Measurements from ENCODE around the gene NLGN2.

The NLGN2 gene

GRCh38 chr17:7467498-7467897, 59.9 kb downstream of the NLGN2 start:
- FAIRE-seq (no peak), DNase-seq (ENCODE audit: insufficient read length, low spot score) (no peak)
- TF ChIP-seq SPI1 (IDR thresholded peaks at IDR 0.05; ENCODE audit: low read depth, low read length) (no peak), POU2F2 (IDR thresholded peaks at IDR 0.05; ENCODE audit: low read depth, low read length) (peak; percentile 17; the same call in 1 of the 2 replicates), POLR2A (IDR thresholded peaks at IDR 0.05; ENCODE audit: low read depth, low read length) (no peak), TAF1 (IDR thresholded peaks at IDR 0.05; ENCODE audit: low read depth, low read length) (no peak), POLR2AphosphoS5 (IDR thresholded peaks at IDR 0.05; ENCODE audit: low read depth, low read length) (no peak), PAX5 (IDR thresholded peaks at IDR 0.05; ENCODE audit: insufficient read depth, low read length, severe bottlenecking) (no peak)

DNA sequence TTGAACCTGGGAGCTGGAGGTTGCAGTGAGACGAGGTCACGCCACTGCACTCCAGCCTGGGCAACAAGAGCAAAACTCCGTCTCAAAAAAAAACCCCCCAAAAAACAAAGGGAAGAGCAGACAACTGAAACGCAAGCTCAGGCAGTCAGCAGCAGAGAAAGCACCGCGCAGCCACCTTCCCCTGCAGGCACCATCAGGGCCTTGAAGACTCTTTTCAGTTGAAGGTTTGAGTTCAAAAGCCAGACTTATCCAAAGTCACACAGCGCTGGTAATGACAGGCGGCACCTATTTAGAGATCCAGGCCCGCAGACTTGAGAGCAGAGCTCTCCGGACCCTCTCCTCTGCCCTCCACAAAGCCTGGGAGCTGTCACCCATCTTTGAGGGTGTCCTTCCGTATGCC, 60.6 kb downstream of the NLGN2 start:
- no peak for TF ChIP-seq POLR2AphosphoS5 (IDR thresholded peaks at IDR 0.05; ENCODE audit: low read depth, low read length)
- no peak for TF ChIP-seq POU2F2 (IDR thresholded peaks at IDR 0.05; ENCODE audit: low read depth, low read length)
- TF ChIP-seq POLR2A (IDR thresholded peaks at IDR 0.05; ENCODE audit: low read depth, low read length) = no peak
- no peak for TF ChIP-seq PAX5 (IDR thresholded peaks at IDR 0.05; ENCODE audit: insufficient read depth, low read length, severe bottlenecking)
- TF ChIP-seq SPI1 (IDR thresholded peaks at IDR 0.05; ENCODE audit: low read depth, low read length) = no peak
- no peak for TF ChIP-seq TAF1 (IDR thresholded peaks at IDR 0.05; ENCODE audit: low read depth, low read length)
- DNase-seq (ENCODE audit: insufficient read length, low spot score) (no peak), FAIRE-seq (no peak)

GRCh38 chr17:7468804-7469389, 61.3 kb downstream of the NLGN2 start:
- FAIRE-seq (no peak), DNase-seq (ENCODE audit: insufficient read length, low spot score) (no peak)
- TF ChIP-seq SPI1 (IDR thresholded peaks at IDR 0.05; ENCODE audit: low read depth, low read length) (no peak), POLR2A (IDR thresholded peaks at IDR 0.05; ENCODE audit: low read depth, low read length) (no peak)
